Loucy (cell line): Measurements from ENCODE around the gene PPP1R15B.

Experiments used
- H2AFZ ChIP-seq: fragments of 200-600 bp; sonication (generic); 2 replicates; pipeline ENCODE4 v1.6.0; 2016; ENCODE audit warnings: antibody characterized with exemption, mild to moderate bottlenecking, low read length, moderate library complexity
- H3F3A ChIP-seq: fragments of 200-600 bp; 2 replicates; pipeline ENCODE4 v1.6.0; 2016; ENCODE audit warnings: antibody characterized with exemption, low read depth, mild to moderate bottlenecking
- H3K27me3 ChIP-seq: fragments of 200-600 bp; sonication (generic); 2 replicates; pipeline ENCODE4 v1.6.1; 2014; ENCODE audit warnings: low read length, mild to moderate bottlenecking; ENCODE audit not compliant: insufficient read depth, poor library complexity, severe bottlenecking
- H3K36me3 ChIP-seq: fragments of 200-600 bp; sonication (generic); 2 replicates; pipeline ENCODE4 v1.6.1; 2016; ENCODE audit warnings: low read length; ENCODE audit not compliant: insufficient read depth
- H3K4me1 ChIP-seq: fragments of 200-600 bp; sonication (generic); 2 replicates; pipeline ENCODE4 v1.5.1; 2014; ENCODE audit warnings: low read length, mild to moderate bottlenecking; ENCODE audit not compliant: insufficient read depth, poor library complexity, severe bottlenecking
- H3K4me2 ChIP-seq: fragments of 200-600 bp; sonication (generic); 2 replicates; pipeline ENCODE4 v1.6.0; 2014; ENCODE audit warnings: antibody characterized with exemption, low read length, low read depth, mild to moderate bottlenecking; ENCODE audit not compliant: poor library complexity, severe bottlenecking
- H3K4me3 ChIP-seq: fragments of 200-600 bp; sonication (generic); 2 replicates; pipeline ENCODE4 v1.5.1; 2014; ENCODE audit warnings: low read length, mild to moderate bottlenecking, mixed read lengths; ENCODE audit not compliant: poor library complexity, severe bottlenecking
- H3K79me2 ChIP-seq: fragments of 200-600 bp; sonication (generic); 2 replicates; pipeline ENCODE4 v1.6.1; 2014; ENCODE audit warnings: low read length; ENCODE audit not compliant: insufficient read depth
- H3K9ac ChIP-seq: fragments of 200-600 bp; sonication (generic); 2 replicates; pipeline ENCODE4 v1.6.0; 2014; ENCODE audit warnings: mild to moderate bottlenecking, low read depth, low read length, moderate library complexity; ENCODE audit not compliant: poor library complexity, severe bottlenecking
- H3K9me2 ChIP-seq: fragments of 200-600 bp; sonication (generic); replicated peaks from 2 replicates; pipeline ENCODE4 v1.6.1; 2016; ENCODE audit warnings: low read depth, low read length, mixed read lengths
- H3K9me3 ChIP-seq: fragments of 200-600 bp; sonication (generic); 2 replicates; pipeline ENCODE4 v1.6.1; 2014; ENCODE audit warnings: mild to moderate bottlenecking, antibody characterized with exemption, low read length, low read depth; ENCODE audit not compliant: insufficient read depth
- H4K20me1 ChIP-seq: fragments of 200-600 bp; sonication (generic); 2 replicates; pipeline ENCODE4 v1.6.0; 2014; ENCODE audit warnings: antibody characterized with exemption, low read length, mild to moderate bottlenecking; ENCODE audit not compliant: insufficient read depth, poor library complexity, severe bottlenecking
- CTCF ChIP-seq: fragments of 200-600 bp; sonication (generic); conservative IDR thresholded peaks from 2 replicates; pipeline ENCODE4 v1.5.1; 2014; ENCODE audit warnings: mild to moderate bottlenecking, antibody characterized with exemption, low read length
- EZH2phosphoT487 ChIP-seq: fragments of 200-600 bp; IDR thresholded peaks from 2 replicates; pipeline ENCODE4 v1.6.1; 2018; ENCODE audit warnings: antibody characterized with exemption, mild to moderate bottlenecking, moderate library complexity, borderline replicate concordance

PPP1R15B gene

GRCh38 chr1:204355913-204356312, 55.7 kb downstream of the PPP1R15B start:
- TF ChIP-seq CTCF: no peak
- TF ChIP-seq EZH2phosphoT487: no peak
- Histone ChIP-seq H3K4me3 (no peak overlapping the region), H3K4me1 (peaks cover 14% of the 10 kb centered on the region), H3K9ac (no peak overlapping the region), H3K27me3 (no peaks in the 10 kb centered on the region), H3K9me2 (no peaks in the 10 kb centered on the region), H3K4me2 (no peak overlapping the region), H2AFZ (no peak overlapping the region), H4K20me1 (no peaks in the 10 kb centered on the region), H3K36me3 (no peaks in the 10 kb centered on the region), H3K9me3 (no peaks in the 10 kb centered on the region), H3F3A (no peaks in the 10 kb centered on the region), H3K79me2 (no peaks in the 10 kb centered on the region)

GRCh38 chr1:204354579-204354978, 57.0 kb downstream of the PPP1R15B start:
- no peaks in the 10 kb centered on the region for H3K9me3 ChIP-seq
- H3K27me3 ChIP-seq: no peaks in the 10 kb centered on the region
- peaks cover 11% of the 10 kb centered on the region for H3K4me1 ChIP-seq
- no peak overlapping the region for H2AFZ ChIP-seq
- no peaks in the 10 kb centered on the region for H3K9me2 ChIP-seq
- no peak overlapping the region for H3K4me3 ChIP-seq
- H3K4me2 ChIP-seq: no peak overlapping the region
- H3F3A ChIP-seq: no peaks in the 10 kb centered on the region
- H3K9ac ChIP-seq: no peak overlapping the region
- TF ChIP-seq EZH2phosphoT487 (no peak), CTCF (no peak)
- no peaks in the 10 kb centered on the region for H3K79me2 ChIP-seq
- H3K36me3 ChIP-seq: no peaks in the 10 kb centered on the region
- H4K20me1 ChIP-seq: no peaks in the 10 kb centered on the region
